Naive thymus-derived CD8-positive, alpha-beta T cell (primary cell): Measurements from ENCODE around the gene CPB1. TPM values are rescaled to one million over a fixed set of nuclear protein-coding genes. Genes with fewer than 3 reads are reported as not detected.

Experiments used
- ATAC-seq, 2 donors: fragments of 150-1000 bp; cut with Tn5 transposase in 1 of 2; sonication (Bioruptor Pico), chemical (Tn5 transposase) in 1 of 2; 1 replicate in 1 of 2; 2 replicates in 1 of 2; pipeline ENCODE4 v1.10.0; 2021; ENCODE audit warnings: mild to moderate bottlenecking in 2 of 2, moderate library complexity in 2 of 2
- POLR2A ChIA-PET: fragments of 350-600 bp; sonication (Branson Sonifier 250); formaldehyde crosslinking; loops from one replicate; lab custom pipeline; 2021; ENCODE audit warnings: antibody characterized with exemption; lab: Charles Lee
- DNase-seq, 10 donors: peaks; one replicate each; pipeline versions ENCODE4 v3.0.0 to v3.0.0-alpha.2; 2020 to 2022
- H3K27ac Mint-ChIP-seq, 10 donors: one replicate each; pipeline ENCODE4 v1.8.0; 2020 to 2022; ENCODE audit warnings: mild to moderate bottlenecking in 10 of 10, mixed read lengths in 10 of 10, moderate library complexity in 4 of 10, inconsistent platforms in 1 of 10
- H3K27me3 Mint-ChIP-seq, 5 donors: one replicate each; pipeline ENCODE4 v1.8.0; 2021 to 2022; ENCODE audit warnings: mixed read lengths in 5 of 5
- H3K36me3 Mint-ChIP-seq, 3 donors: one replicate each; pipeline ENCODE4 v1.8.0; 2020 to 2022; ENCODE audit warnings: mixed read lengths in 3 of 3, mild to moderate bottlenecking in 2 of 3, inconsistent platforms in 1 of 3
- H3K4me1 Mint-ChIP-seq, 4 donors: one replicate each; pipeline ENCODE4 v1.8.0; 2021 to 2022; ENCODE audit warnings: mixed read lengths in 4 of 4
- H3K4me3 Mint-ChIP-seq, 10 donors: one replicate each; pipeline ENCODE4 v1.8.0; 2020 to 2022; ENCODE audit warnings: mild to moderate bottlenecking in 10 of 10, mixed read lengths in 10 of 10, moderate library complexity in 6 of 10, inconsistent platforms in 1 of 10
- H3K9me3 Mint-ChIP-seq, 9 donors: one replicate each; pipeline ENCODE4 v1.8.0; 2020 to 2022; ENCODE audit warnings: mixed read lengths in 9 of 9, mild to moderate bottlenecking in 3 of 9, inconsistent platforms in 1 of 9, moderate library complexity in 1 of 9
- polyA plus RNA-seq, 3 donors: library from polyadenylated mRNA; unstranded; fragments of 300-500 nt; fragmentation: Illumina TruSeq; gene quantifications; one replicate each; pipeline ENCODE4 v1.2.3, GENCODE V29; 2021
- total RNA-seq, 8 experiments: library from RNA in 2 of 8; stranded (reverse) in 2 of 8; gene quantifications; one replicate each; pipeline ENCODE4 v1.2.3 and lab custom pipeline; 2021 to 2026

CPB1 gene
- total and polyA plus RNA-seq, 5 experiments from 2014 or later, result not detected

- H3K4me1 Mint-ChIP-seq, result peaks cover 0 to 1% (median 0%) of the 10 kb centered on the region in 4 donors
- no peak for DNase-seq
- no peak for ATAC-seq
- H3K4me3 Mint-ChIP-seq, result no peak overlapping the region
- H3K36me3 Mint-ChIP-seq, result no peaks in the 10 kb centered on the region
- H3K27ac Mint-ChIP-seq, result no peak overlapping the region
- POLR2A ChIA-PET, result no interaction called here
- no peaks in the 10 kb centered on the region for H3K9me3 Mint-ChIP-seq
- peaks cover 0 to 9% (median 3%) of the 10 kb centered on the region in 5 donors for H3K27me3 Mint-ChIP-seq
These were observed 45.8 kb downstream of the CPB1 start for GRCh38 chr3:148873270-148873927.

GRCh38 chr3:148873977-148874376 lies 46.4 kb downstream of the CPB1 start:
- POLR2A ChIA-PET, result no interaction called here
- H3K27me3 Mint-ChIP-seq, result peaks cover under 1 to 9% (median 3%) of the 10 kb centered on the region in 5 donors
- peaks cover 0 to 1% (median 0%) of the 10 kb centered on the region in 4 donors for H3K4me1 Mint-ChIP-seq
- H3K4me3 Mint-ChIP-seq, result no peak overlapping the region
- no peaks in the 10 kb centered on the region for H3K9me3 Mint-ChIP-seq
- no peak for ATAC-seq
- H3K36me3 Mint-ChIP-seq, result no peaks in the 10 kb centered on the region
- H3K27ac Mint-ChIP-seq, result no peak overlapping the region
- DNase-seq, result no peak

- POLR2A ChIA-PET, result no interaction called here
- H3K4me3 Mint-ChIP-seq, result no peak overlapping the region
- no peaks in the 10 kb centered on the region for H3K36me3 Mint-ChIP-seq
- DNase-seq, result no peak
- no peak overlapping the region for H3K27ac Mint-ChIP-seq
- H3K27me3 Mint-ChIP-seq, result peaks cover 3 to 9% (median 5%) of the 10 kb centered on the region in 5 donors
- H3K4me1 Mint-ChIP-seq, result no peaks in the 10 kb centered on the region
- no peaks in the 10 kb centered on the region for H3K9me3 Mint-ChIP-seq
- ATAC-seq, result no peak
These were observed 50.5 kb downstream of the CPB1 start for GRCh38 chr3:148878095-148878494.

- no peaks in the 10 kb centered on the region for H3K9me3 Mint-ChIP-seq
- ATAC-seq (no peak), DNase-seq (no peak)
- H3K27me3 Mint-ChIP-seq, result peaks cover 3 to 9% (median 5%) of the 10 kb centered on the region in 5 donors
- H3K4me1 Mint-ChIP-seq, result no peaks in the 10 kb centered on the region
- no peak overlapping the region for H3K27ac Mint-ChIP-seq
- no peaks in the 10 kb centered on the region for H3K36me3 Mint-ChIP-seq
- H3K4me3 Mint-ChIP-seq, result no peak overlapping the region
- POLR2A ChIA-PET, result interaction anchor here (0.6 kb wide), 1 partner anchor 11 kb away, joined by 3 read pairs; no protein-coding TSS in a partner anchor
These were observed 51.6 kb downstream of the CPB1 start for GRCh38 chr3:148879256-148879655.

- H3K4me1 Mint-ChIP-seq, result no peaks in the 10 kb centered on the region
- H3K36me3 Mint-ChIP-seq, result no peaks in the 10 kb centered on the region
- no peak overlapping the region for H3K4me3 Mint-ChIP-seq
- H3K27me3 Mint-ChIP-seq, result peaks cover 0 to 9% (median 5%) of the 10 kb centered on the region in 5 donors
- H3K9me3 Mint-ChIP-seq, result no peaks in the 10 kb centered on the region
- H3K27ac Mint-ChIP-seq, result no peak overlapping the region
- POLR2A ChIA-PET, result no interaction called here
- DNase-seq (no peak), ATAC-seq (no peak)
These were observed 53.1 kb downstream of the CPB1 start for GRCh38 chr3:148880681-148881080.

- no peaks in the 10 kb centered on the region for H3K36me3 Mint-ChIP-seq
- H3K4me3 Mint-ChIP-seq, result no peak overlapping the region
- H3K9me3 Mint-ChIP-seq, result no peaks in the 10 kb centered on the region
- peaks cover 2 to 9% (median 5%) of the 10 kb centered on the region in 5 donors for H3K27me3 Mint-ChIP-seq
- H3K27ac Mint-ChIP-seq, result no peak overlapping the region
- no peaks in the 10 kb centered on the region for H3K4me1 Mint-ChIP-seq
- POLR2A ChIA-PET, result no interaction called here
- no peak for ATAC-seq
- DNase-seq, result no peak
These were observed 53.7 kb downstream of the CPB1 start for GRCh38 chr3:148881286-148881685.

GRCh38 chr3:148882288-148882687 lies 54.7 kb downstream of the CPB1 start:
- no peak for DNase-seq
- no peak overlapping the region for H3K4me3 Mint-ChIP-seq
- no peaks in the 10 kb centered on the region for H3K9me3 Mint-ChIP-seq
- H3K27me3 Mint-ChIP-seq, result peaks cover 2 to 6% (median 4%) of the 10 kb centered on the region in 5 donors
- no peak overlapping the region for H3K27ac Mint-ChIP-seq
- POLR2A ChIA-PET, result no interaction called here
- no peaks in the 10 kb centered on the region for H3K4me1 Mint-ChIP-seq
- no peaks in the 10 kb centered on the region for H3K36me3 Mint-ChIP-seq
- no peak for ATAC-seq

GRCh38 chr3:148883163-148883562 lies 55.6 kb downstream of the CPB1 start:
- Mint-ChIP-seq H3K9me3 (no peaks in the 10 kb centered on the region), H3K27ac (no peak overlapping the region), H3K36me3 (no peaks in the 10 kb centered on the region), H3K27me3 (peaks cover 3 to 14% (median 7%) of the 10 kb centered on the region in 5 donors), H3K4me1 (no peaks in the 10 kb centered on the region), H3K4me3 (no peak overlapping the region)
- POLR2A ChIA-PET, result no interaction called here
- DNase-seq (no peak), ATAC-seq (no peak)

GRCh38 chr3:148884261-148884660 lies 56.6 kb downstream of the CPB1 start:
- Mint-ChIP-seq H3K36me3 (no peaks in the 10 kb centered on the region), H3K9me3 (no peaks in the 10 kb centered on the region), H3K27me3 (peaks cover 7 to 20% (median 13%) of the 10 kb centered on the region in 5 donors), H3K4me1 (no peaks in the 10 kb centered on the region), H3K27ac (no peak overlapping the region), H3K4me3 (no peak overlapping the region)
- POLR2A ChIA-PET, result no interaction called here
- DNase-seq, result no peak
- no peak for ATAC-seq

- POLR2A ChIA-PET, result no interaction called here
- Mint-ChIP-seq H3K9me3 (peaks cover 0 to 4% (median 0%) of the 10 kb centered on the region in 9 donors), H3K4me1 (no peaks in the 10 kb centered on the region), H3K27me3 (peaks cover 7 to 20% (median 15%) of the 10 kb centered on the region in 5 donors), H3K36me3 (no peaks in the 10 kb centered on the region), H3K27ac (no peak overlapping the region), H3K4me3 (no peak overlapping the region)
- no peak for DNase-seq
- ATAC-seq, result no peak
These were observed 62.2 kb downstream of the CPB1 start for GRCh38 chr3:148889828-148890227.

GRCh38 chr3:148896062-148896461 lies 68.5 kb downstream of the CPB1 start:
- Mint-ChIP-seq H3K27ac (no peak overlapping the region), H3K27me3 (peaks cover 0 to 10% (median 7%) of the 10 kb centered on the region in 5 donors), H3K4me1 (no peaks in the 10 kb centered on the region), H3K9me3 (peaks cover 0 to 4% (median 0%) of the 10 kb centered on the region in 9 donors), H3K36me3 (no peaks in the 10 kb centered on the region), H3K4me3 (no peak overlapping the region)
- DNase-seq, result no peak
- POLR2A ChIA-PET, result no interaction called here
- ATAC-seq, result no peak

- Mint-ChIP-seq H3K4me1 (no peaks in the 10 kb centered on the region), H3K4me3 (no peak overlapping the region), H3K9me3 (no peaks in the 10 kb centered on the region), H3K27me3 (peaks cover 6 to 15% (median 13%) of the 10 kb centered on the region in 5 donors), H3K36me3 (no peaks in the 10 kb centered on the region), H3K27ac (no peak overlapping the region)
- DNase-seq (no peak), ATAC-seq (no peak)
- POLR2A ChIA-PET, result no interaction called here
These were observed 74.6 kb downstream of the CPB1 start for GRCh38 chr3:148901987-148902791.

GRCh38 chr3:148903022-148903442 lies 75.4 kb downstream of the CPB1 start:
- Mint-ChIP-seq H3K27ac (no peak overlapping the region), H3K36me3 (no peaks in the 10 kb centered on the region), H3K9me3 (no peaks in the 10 kb centered on the region), H3K27me3 (peaks cover 5 to 24% (median 14%) of the 10 kb centered on the region in 5 donors), H3K4me1 (no peaks in the 10 kb centered on the region), H3K4me3 (no peak overlapping the region)
- no peak for DNase-seq
- POLR2A ChIA-PET, result no interaction called here
- no peak for ATAC-seq
